GM12873 (cell line): ENCODE measurements around the gene KRTAP19-4.

Experiments
- TF ChIP-seq, protein P1 (sequence below): IDR thresholded peaks from 2 replicates; pipeline ENCODE4 v1.5.1; 2012; ENCODE audit warnings: low read depth, mild to moderate bottlenecking, moderate library complexity, low read length, control low read depth; ENCODE audit not compliant: insufficient read depth; ENCODE audit errors: missing control alignments

Gene KRTAP19-4

DNA sequence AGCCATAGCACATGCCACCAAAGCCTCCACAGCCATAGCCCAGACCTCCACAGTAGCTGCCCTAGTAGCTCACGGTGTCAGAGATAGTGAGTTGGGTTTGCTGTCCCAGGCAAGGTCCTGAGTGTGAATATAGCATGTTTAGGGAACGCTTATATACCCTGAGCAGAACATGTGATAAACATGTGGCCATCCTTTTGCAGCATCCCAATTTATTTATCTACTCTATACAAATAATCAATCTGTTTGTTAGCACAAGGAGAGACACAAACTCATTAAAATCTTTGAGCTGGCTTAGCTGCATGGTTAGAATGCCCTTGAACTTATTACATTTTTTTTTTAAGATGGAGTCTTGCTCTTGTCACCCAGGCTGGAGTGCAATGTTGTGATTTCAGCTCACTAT, 9.6 kb downstream of the KRTAP19-4 start, which contains the start of gene KRTAP19-2:
KRTAP19-2 (minus strand) TSS at position 101 of the 400 bp plus-strand sequence; CDS start at position 13, 88 bp downstream.
- TF ChIP-seq, protein P1, sequence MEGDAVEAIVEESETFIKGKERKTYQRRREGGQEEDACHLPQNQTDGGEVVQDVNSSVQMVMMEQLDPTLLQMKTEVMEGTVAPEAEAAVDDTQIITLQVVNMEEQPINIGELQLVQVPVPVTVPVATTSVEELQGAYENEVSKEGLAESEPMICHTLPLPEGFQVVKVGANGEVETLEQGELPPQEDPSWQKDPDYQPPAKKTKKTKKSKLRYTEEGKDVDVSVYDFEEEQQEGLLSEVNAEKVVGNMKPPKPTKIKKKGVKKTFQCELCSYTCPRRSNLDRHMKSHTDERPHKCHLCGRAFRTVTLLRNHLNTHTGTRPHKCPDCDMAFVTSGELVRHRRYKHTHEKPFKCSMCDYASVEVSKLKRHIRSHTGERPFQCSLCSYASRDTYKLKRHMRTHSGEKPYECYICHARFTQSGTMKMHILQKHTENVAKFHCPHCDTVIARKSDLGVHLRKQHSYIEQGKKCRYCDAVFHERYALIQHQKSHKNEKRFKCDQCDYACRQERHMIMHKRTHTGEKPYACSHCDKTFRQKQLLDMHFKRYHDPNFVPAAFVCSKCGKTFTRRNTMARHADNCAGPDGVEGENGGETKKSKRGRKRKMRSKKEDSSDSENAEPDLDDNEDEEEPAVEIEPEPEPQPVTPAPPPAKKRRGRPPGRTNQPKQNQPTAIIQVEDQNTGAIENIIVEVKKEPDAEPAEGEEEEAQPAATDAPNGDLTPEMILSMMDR: no peak

DNA sequence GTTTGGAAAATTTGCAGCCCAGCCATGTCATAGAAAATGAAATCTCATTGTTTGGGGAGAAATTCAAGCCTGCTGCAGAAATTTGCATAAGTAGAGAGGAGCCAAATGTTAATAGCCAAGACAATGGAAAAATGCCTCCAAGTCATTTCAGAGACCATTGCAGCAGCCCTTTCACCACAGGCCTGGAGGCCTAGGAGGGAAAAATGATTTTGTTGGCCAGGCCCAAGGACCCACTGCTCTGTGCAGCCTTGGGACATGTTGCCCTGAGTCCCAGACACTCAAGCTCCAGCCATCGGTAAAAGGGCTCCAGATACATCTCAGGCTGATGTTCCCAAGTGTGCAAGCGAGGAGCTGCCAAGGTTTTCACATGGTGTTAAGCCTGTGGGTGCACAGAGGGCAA, 10.8 kb downstream of the KRTAP19-4 start:
- TF ChIP-seq, protein P1: no peak

DNA sequence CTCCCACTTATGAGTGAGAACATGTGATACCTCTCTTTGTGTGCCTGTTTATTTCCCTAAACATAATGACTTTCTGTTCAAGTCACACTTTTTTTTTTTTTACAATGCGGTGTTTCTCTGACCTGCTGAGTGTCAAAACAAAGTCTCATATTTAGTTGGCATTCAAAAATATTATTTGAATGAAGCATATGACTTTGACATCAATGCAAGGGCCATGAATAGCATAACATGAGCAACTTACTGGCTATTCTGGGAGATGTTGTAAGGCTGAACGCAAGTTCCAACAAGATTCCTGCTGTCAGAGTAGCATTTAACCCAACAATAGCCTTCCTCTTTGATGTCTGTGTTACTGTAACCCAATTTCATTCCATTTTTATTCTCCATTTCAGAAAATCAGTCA, 14.8 kb downstream of the KRTAP19-4 start:
- TF ChIP-seq, protein P1: no peak

DNA sequence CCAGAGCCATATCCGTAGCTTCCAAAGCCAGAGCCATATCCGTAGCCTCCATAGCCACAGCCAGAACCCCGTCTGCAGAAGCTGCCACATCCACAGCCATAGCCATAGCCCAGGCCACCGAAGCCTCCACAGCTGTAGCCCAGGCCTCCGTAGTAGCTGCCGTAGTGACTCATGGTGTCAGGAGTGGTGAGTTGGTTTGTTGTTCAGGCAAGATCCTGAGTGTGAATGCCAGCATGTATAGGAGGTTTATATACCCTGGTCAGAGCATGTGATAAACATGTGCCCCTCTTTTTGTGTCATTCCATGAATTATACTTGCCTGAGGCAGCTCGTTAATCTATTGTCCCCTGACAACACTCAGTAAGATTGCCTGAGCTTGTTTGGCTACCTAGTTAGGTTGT, 16.8 kb downstream of the KRTAP19-4 start, which contains the start of gene KRTAP19-1:
KRTAP19-1 (minus strand) TSS at position 223 of the 400 bp plus-strand sequence; CDS start at position 173, 50 bp downstream.
- TF ChIP-seq, protein P1: no peak

DNA sequence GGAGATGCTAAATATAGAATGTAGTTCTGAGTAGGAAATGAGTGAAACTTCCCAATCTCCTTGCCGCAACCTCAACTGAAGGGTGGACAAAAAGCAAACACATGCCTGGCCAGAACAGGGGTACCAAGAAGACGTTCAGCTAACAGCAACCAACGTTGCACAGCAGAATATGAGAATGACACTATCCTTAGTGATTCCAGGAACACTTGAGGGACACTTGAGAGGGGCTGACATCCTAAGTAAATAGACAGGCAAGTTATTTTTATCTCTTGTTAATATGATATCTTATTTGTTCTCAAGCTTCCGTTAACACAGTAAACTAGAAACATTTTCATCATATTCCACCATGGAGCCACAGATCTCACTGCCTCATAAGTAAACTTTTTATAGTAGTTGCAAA, 17.7 kb downstream of the KRTAP19-4 start:
- TF ChIP-seq, protein P1: no peak

DNA sequence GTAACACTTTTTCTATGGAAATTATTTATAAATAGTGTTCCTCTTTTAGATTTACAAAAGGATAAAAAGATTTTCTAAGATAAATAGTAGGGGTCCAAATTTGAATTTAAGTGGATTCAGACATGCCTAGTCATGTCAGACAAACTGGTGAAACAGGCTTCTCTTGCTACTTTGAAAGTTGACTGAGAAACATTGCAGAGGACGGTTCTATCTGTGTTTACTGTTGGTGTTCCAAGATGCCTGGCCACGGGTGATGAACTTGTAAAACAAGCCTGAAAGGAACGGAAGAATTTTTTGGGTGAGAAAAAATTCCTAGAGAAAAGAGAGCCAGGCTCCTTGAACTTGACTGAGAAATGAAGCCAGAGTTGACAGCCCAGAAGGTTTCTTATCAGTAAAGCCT, 19.0 kb downstream of the KRTAP19-4 start:
- TF ChIP-seq, protein P1: no peak

DNA sequence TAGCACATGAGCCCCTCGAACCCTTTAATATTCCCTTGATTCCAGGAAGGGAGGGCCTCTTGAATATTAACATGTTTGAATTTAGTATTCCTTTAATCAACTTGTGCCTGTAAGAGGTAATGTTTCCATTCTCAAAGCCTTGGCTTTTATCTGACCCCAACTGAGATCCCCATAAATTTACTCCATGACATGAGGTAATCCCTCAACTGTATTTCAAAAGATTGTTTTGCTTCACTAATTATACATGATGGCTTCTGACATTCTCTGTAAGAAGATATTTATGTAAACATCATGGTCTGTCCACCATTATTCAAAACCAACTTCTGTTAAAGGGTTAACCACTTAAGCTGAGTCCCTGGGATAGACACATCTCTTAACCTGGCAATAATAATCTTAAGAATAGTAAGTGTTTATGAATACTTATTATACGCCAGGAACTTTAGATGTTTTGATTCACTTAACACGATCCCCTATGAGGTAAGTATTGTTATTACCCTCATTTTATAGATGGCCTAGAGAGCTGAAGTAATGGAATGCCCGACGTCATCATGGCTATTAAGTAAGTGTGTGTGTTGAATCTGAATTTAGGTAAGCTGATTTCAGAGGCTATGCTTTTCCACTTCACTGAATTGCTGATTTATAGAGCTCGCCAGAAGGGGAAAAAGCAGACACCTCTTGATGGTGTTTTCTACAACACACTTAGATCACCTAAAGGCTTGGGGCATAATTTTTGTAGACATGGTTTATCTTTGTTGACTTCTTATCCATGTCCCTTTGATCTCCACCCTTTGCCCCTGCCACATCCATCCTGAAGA, 27.9 kb downstream of the KRTAP19-4 start:
- TF ChIP-seq, protein P1: no peak
